HG02970 (cell line): ENCODE results near the gene VHLL.

Source experiments
- ATAC-seq: cut with Tn5 transposase; IDR thresholded peaks from one replicate; pipeline ENCODE4 v1.9.1; 2021; ENCODE audit warnings: mild to moderate bottlenecking, moderate library complexity, moderate number of reproducible peaks; ENCODE audit not compliant: unreplicated experiment, low FRiP score

Gene VHLL

DNA sequence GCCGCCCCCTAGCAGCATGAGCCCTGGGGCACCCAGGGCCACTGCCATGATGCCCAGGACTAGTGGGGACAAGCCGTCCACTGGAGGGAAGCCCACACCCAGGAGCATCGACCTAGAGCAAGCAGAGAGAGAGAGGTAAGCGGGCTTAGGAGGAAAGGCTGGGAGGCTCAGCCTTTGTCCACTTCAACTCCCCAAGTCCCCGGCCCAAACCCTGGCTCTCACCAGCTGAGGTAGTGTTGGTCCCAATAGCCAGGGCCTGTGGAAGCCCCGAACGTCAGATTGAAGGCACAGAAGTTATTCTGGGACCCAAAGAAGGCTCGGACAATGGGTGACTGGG lies 6.0 kb downstream of the VHLL start:
- ATAC-seq, result no peak

DNA sequence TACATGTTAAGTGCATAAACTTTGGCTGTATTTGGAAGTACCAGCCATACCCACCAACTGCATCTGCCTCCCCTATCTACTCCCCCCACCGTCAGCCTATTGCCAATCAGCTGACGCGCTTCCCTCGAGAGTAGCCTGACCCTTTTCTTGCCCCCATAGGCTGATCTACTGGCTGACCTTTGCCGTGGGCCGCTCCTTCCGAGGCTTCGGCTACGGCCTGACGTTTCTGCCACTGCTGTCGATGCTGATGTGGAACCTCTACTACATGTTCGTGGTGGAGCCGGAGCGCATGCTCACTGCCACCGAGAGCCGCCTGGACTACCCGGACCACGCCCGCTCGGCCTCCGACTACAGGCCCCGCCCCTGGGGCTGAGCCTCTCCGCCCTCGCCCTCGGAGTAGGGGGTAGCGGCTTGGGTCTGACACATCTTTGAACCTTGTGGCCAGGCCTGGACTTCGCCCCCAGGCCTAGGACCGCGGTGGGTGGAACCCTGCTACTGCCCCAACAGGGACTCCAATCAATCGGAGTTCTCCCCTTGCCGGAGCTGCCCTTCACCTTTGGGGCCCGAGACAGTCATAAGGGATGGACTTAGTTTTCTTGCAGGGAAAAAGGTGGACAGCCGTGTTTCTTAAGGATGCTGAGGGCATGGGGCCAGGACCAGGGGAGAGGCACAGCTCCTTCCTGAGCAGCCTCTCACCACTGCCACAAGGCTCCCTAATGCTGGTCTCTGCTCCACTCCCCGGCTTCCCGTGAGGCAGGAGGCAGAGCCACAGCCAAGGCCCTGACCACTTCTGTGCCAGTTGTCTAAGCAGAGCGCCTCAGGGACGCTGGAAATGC lies 7.7 kb downstream of the VHLL start:
- ATAC-seq, result no peak

DNA sequence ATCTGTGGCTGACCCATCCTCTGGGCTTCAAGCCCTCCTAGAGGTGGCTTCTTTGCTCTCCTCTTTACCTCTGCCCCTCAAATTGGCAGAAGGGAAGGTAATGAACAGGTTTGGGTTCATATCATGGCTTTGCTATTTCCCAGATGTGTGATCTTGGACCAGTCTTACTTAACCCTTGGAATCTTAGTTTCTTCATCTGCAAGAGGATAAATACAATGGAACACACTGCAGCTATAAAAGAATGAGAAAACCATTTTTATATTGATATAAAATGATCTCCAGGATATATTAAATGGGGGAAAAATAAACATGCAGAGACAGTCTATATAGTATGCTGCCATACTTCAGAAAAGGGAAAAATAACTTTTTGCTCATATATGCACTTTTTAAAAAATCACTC lies 9.2 kb downstream of the VHLL start:
- ATAC-seq, result no peak

DNA sequence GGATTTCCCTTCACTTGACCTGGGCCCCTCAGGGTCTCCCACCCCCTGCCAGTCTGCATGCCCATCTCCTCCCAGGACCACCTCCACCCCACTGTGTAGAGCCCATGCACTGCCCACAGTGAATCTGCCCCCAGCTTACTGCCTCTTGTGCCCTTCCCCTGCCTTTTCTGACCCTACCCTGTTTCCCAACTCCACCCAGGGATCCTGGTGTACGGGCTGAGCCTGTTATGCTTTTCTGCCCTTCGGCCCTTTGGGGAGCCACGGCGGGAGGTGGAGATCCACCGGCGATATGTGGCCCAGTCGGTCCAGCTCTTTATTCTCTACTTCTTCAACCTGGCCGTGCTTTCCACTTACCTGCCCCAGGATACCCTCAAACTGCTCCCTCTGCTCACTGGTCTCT lies 13.0 kb downstream of the VHLL start:
- ATAC-seq, result no peak

DNA sequence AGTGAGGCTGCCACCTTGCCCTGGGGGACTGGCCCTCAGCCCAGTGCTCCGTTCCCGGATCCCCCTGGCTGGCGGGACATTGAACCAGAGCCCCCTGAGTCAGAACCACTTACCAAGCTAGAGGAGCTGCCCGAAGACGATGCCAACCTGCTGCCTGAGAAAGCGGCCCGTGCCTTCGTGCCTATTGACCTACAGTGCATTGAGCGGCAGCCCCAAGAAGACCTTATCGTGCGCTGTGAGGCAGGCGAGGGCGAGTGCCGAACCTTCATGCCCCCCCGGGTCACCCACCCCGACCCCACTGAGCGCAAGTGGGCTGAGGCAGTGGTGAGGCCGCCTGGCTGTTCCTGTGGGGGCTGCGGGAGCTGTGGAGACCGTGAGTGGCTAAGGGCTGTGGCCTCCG lies 13.7 kb downstream of the VHLL start:
- ATAC-seq, result no peak

DNA sequence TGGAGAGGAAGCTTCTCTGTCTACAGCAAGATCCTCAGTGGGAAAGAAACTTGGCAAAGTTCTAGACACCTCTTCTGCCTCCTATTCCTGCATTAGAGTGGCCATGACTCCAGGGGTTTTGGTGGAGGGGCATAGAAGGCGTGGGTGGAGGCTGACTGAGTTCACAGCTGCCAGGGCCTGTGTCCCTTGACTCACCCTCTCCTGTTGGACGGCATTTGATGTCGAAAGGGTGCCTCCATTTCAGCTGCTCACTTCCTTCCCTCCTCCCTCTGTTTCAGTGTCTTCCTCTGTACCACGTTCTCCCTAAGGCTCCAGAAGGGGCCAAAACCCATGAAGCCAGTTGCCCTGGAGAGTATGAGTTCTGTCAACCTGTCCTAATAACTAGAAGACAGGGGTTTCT lies 14.3 kb downstream of the VHLL start:
- ATAC-seq, result no peak

DNA sequence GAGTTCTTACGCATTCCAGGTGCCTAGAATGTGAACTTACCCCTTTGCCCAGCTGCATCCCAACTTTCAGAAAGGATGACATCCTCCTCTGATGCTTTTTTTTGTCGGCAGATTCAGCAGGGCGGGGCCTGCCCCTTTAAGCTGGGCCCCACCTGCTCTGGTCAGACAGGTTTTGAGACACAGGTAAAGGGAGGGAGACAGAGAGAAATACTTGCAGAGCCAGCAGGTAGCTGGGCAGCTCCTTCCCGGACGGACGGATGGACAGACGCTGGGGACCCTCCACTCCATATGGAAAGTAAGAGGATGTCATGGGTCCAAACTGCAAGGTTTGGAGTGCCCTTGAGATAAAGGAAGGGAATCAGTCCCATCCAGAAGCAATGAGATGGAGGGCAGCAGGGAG lies 15.0 kb downstream of the VHLL start, which contains the start of gene TMEM79:
TMEM79 (plus strand) TSS at position 214 of the 400 bp plus-strand sequence. CDS start 902 bp downstream, outside the sequence.
- no peak for ATAC-seq

DNA sequence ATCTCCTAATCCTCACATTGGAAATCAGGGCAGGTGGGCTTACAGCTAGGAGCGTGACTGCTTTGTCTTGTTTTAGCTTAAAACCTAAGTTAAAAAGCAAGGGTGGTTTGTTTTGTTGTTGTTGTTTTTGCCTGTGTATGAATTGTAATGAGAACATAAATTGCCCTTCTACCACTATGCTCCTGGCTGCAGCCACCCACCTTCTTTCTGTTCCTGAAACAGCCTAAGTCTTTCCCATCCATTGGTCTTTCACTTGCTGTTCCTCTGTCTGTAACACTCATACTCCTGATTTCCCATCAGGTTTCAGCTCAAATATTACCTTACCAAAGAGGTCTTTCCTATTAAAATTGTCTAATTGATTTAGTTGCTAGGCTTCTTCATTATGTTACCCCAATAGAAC lies 15.6 kb downstream of the VHLL start:
- ATAC-seq, result no peak

DNA sequence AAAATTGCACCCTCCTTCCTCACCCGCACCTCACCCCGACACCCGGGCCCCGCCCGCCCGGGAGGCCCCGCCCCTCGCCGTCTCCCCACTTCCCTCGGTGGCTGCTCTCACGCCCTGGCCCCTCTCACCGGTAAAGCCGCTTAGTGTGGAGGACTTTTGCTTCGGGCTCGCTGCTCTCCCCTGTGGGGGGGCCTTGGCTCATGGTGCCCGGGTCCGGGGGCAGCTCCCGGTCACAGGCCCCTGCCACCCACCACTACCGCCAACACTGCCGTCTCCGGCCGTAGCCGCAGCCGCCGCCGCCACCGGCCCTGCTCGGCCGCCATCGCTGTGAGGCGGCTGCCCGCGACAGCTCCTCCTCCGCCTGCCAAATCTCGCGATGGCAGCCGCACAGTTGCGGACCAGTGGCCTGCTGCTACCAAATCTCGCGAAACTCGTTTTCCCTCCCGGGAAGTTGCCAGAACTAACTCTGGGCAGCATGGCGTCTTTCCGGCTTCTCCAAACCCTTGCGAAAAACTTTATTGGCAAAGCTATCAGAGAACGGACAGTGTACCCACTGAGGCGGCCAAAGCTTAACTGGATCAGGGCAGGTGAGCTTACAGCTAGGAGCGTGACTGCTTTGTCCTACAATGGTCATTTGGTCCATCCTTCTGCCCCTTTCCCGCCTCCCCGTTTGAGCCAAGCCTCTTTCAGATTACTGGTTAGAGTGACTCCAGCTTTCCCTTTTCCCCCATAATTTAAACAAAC lies 16.5 kb downstream of the VHLL start, which contains the start of gene SMG5:
SMG5 (minus strand) TSS at position 347 of the 744 bp plus-strand sequence; CDS start at position 202, 145 bp downstream.
- ATAC-seq, result peak; percentile 72

DNA sequence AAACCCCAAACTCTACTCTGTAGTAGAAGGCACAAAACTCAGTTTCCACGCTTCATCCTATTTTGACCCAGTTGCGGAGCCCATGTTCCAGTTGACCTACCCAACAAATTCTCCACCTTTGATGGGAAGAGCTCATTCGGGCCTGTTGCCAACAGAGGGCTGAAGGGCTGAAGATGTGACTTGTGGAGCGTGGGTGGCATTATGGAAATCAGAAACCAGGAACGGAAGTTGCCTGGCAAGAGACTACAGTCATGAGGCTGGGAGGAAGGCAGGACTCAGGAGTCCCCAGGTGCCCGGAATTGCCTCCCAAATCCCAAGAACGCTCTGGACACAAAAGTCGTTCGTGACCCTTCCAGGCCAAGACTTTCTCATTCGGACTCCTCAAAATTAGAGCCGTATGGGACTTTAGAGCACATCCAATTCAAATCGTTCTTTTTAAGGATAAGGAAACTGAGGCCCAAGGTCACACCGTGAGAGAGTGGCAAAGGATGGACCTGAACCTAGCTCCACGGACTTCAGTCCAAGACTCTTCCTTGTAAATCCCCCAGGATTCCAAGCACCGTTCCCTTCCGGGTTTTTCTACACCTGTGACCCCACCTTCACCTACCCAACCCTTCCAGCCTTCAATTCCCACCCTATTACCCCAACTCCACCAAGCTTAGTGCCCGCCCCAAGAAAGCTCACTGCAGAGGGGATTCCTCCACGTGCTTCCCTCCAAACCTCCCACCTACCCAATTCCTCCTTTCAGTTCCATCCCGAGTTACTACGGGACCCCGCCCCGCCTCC lies 17.2 kb downstream of the VHLL start:
- ATAC-seq, result peak; percentile 14

DNA sequence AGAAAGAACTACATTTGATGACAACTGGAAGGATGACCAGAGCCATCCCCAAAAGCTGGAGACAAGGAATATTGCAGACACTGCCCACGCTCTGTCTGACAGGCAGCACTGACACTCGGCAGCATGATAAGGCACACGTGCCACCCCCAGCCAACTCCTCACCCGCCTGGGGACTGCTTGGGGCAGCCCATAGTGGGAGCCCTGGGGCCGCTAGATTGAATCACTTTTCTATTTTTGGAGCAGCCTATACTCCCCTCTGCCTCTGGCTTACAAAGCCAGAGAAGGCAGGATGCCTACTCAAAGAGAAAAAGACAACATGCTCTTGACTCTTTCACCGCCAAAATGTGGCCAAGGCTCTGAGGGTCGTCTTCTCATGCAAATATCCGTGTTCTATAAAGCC lies 17.8 kb downstream of the VHLL start:
- no peak for ATAC-seq

DNA sequence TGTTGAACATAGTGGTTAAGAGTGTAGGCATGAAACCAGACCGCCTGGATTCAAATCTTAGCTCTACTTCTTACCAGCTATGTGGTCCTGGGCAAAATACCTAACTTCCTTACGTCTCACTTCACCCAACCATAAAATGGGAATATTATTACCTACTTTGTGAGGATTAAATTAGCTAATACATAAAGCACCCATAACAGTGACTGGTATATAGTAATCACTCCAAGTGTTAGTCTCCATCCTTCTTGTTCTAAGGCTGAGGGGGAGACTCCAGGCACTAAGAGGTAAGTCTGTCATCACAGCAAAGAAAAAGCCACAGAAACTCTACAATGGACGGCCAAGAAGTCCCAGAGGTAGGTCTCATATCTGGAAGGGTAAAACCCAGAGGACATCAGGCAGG lies 19.3 kb downstream of the VHLL start:
- no peak for ATAC-seq

DNA sequence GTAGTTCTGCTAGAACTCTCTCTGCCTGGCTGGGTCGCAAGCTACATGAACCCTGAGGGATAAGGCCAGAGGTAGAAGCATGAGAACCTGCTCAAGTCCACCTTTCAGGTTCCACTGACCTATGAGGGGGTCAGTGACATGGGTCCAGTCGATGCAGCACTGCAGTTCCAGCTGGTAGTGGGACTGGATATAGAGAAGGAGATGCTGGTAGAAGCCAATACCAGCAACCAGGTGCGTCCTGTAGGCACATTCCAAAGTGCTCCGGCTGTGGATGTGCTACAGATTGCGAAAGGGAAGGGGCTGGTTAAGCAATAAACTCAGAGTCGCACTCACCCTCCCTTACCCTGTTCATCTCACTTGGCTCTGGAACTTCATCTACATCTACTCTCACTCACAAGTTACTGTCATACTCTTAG lies 22.1 kb downstream of the VHLL start:
- no peak for ATAC-seq

DNA sequence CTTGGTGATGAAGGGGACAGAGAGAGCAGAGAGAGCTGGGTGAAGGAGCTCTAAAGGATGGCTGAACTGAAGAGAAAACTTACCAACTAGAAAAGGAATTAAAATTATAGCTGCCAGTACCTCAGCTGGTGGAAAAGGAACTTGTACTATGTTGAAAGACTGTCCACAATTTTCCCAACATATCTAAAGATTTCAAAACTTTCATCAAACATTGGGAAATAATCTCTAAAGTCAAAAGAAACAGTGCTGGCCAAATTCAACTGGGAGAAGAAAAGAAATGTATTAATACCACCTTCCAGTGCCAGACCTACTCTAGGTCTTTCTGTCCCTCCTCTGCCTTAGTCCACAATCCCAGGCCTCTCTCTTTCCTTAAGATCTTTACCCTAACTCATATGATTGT lies 22.6 kb downstream of the VHLL start:
- ATAC-seq, result no peak

DNA sequence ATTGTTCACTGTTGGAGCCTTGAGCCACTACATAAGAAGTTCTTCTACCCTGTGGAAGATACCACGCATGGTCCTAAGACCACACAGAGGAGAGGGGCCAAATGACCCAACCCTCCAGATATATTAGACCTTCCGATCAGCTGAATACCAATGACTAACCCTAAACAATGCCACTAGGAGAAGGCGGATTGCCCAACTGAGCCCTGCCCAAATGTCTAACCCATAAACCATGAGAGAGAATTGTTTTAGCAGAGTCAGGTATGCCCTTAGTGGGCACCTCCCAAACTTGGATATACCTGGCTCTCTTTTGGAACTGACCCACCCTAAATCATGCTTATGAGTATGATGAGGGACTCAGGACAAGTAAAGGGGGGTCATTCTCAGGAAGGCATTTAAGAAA lies 28.8 kb downstream of the VHLL start:
- ATAC-seq, result no peak

DNA sequence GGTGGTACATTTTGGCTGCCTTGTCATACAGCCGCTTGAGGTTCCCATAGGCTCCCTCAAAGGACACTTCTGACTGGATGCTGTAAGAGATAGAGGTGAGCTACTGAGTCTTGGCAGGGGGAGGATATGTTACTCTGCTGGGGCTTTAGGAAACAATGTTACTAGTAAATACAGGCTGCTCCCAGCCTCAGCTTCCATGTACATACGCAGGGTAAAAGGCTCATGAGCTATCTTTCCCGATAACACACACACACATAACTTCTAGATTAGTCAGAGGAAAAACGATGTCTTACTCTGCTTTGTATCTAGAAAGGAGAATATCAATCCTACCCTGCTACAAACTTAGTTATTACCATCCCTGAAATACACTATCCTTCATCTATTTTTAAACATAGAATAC lies 30.8 kb downstream of the VHLL start:
- no peak for ATAC-seq

DNA sequence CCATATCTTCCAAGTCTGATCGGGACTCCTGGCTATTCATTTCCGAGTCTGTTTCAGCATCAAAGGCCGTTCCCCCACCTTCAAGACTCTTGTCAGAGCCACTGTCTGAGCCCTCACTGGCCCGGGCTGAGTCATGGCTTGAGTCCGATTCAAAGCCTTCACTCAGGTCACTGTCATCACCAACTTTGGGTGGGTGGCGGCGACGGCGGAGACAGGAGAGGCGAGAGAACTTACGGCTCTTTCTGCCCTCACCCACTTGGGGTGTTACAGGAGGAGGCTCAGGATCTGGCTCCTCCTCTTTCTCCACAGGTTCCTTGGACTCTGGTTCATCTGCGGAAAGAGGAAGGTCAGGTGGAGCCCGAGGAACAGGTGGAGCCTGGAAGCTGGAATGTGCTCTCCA lies 33.1 kb downstream of the VHLL start:
- no peak for ATAC-seq

DNA sequence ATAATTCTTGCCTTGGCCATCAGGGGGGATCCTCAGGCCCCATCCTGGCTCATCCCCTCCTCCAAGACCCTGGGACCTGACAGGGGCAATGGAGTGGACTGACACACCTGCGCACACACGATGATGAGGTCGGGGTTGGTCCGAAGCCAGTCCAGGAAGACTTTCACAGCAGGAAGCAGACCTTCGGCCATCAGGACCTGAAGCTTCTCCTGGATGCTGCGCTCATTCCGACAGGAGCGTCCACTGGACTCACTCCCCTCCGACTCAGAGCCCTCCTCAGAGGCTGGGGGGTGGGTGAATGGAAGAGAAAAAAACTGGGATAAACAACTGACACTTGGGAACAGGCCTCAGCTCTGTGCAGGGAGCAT lies 35.8 kb downstream of the VHLL start:
- no peak for ATAC-seq

DNA sequence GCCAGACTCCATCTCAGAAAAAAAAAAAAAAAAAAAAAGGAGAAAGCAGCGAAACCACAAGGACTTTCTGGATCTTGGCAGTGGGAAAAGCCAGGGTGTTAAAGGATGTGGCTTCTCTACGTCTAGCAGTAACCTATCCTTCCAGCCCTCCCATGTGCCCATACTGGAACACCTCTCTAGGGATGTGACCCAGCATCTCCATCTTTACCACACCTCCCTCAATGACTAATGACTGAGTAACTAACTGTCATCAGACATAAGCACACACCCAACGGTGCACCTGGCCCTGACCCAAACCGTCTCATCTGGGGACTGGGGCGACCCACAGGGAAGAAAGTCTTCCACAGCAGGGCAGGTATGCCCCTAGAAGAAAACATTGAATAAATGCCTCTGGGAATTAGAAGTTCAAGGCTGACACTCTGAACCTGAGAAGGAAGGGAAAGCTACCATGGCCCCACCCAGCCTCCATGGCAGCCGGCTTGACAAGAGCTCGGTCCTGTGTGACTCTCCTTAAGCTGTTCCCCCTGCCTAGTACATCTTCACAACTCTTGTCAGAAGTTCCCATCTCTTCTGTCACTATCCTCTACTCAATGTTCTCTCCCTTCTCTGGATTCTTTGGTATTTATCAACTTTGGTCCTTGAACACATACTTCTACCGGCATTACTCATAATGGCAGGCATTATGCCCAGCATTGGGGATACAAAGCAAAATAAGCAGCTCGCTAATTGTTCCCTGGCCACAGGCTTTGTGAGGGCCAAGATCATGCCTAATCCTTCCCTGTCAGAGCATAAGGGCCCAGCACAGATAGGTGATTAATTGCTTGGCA lies 36.4 kb downstream of the VHLL start:
- ATAC-seq, result no peak

DNA sequence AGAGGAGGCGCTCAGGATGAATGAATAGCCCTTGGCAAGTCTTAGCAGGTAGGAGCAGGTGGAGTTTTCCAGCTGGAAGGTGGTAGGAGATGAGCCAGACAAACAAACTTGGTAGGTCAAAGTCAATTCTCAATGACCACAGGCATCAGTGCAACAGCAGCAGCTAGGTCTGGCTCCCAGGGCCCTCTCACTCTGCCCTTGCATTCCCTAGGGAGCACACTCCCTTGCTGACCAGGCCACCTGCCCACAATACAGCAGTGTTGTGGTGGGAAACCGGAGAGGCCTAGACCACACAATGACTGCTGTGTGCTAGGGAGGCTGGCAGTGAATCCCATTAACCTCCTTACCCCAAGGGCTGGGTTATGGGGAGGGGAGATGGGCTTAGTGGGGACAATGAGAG lies 38.2 kb downstream of the VHLL start:
- no peak for ATAC-seq
